GM19035 (cell line): ENCODE results near the gene CDK5RAP1.
A peak's percentile ranks its signal among the peaks of the same experiment; 100 is the strongest.
"Not testable (repeated sequence)": the region's sequence is repeated elsewhere in the genome, so short reads cannot be mapped to it uniquely, and the experiment has no call there.

Source experiments
- ATAC-seq: cut with Tn5 transposase; IDR thresholded peaks from one replicate; pipeline ENCODE4 v1.9.1; 2021; ENCODE audit not compliant: unreplicated experiment

Gene CDK5RAP1, protein sequence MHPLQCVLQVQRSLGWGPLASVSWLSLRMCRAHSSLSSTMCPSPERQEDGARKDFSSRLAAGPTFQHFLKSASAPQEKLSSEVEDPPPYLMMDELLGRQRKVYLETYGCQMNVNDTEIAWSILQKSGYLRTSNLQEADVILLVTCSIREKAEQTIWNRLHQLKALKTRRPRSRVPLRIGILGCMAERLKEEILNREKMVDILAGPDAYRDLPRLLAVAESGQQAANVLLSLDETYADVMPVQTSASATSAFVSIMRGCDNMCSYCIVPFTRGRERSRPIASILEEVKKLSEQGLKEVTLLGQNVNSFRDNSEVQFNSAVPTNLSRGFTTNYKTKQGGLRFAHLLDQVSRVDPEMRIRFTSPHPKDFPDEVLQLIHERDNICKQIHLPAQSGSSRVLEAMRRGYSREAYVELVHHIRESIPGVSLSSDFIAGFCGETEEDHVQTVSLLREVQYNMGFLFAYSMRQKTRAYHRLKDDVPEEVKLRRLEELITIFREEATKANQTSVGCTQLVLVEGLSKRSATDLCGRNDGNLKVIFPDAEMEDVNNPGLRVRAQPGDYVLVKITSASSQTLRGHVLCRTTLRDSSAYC

DNA sequence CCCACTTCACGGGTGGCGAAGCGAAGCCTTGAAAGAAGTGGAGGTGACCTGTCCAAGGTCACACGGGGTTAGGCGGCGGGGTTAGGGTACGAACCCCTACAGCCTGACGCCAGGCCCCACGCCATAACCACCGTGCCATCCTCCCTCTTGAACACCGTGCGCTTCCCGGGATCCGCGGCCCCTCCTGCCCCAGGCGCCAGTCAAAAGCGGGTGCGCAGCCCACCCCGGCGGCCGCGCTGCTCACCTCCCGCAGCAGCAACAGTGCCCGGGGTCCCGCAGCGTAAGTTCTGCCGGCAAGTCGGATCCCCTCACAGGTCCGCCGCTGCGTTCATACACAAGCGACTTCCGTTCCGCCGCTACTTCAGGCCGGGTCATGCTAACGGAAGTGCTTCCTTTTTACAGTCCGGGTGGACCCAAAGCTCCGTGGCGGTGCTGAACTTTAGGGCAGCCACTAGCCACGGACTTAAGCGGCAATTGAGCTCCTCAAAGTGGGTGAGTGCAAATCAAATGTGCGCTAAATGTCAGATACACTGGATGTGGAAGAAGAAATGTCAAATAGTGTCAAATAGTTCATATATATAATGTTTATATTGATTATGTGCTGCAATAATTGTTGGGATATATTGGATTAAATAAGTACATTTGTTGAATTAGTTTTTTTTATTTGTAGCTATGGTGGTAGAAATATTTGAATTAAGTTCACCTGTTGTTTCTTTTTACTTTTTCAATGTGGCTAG is at the start of gene CDK5RAP1:
Gene CDK5RAP1, minus strand, starts transcription at position 336 of the 737 bp plus-strand sequence. CDS start 4,455 bp downstream, outside the sequence.
- peak; percentile 88 for ATAC-seq

DNA sequence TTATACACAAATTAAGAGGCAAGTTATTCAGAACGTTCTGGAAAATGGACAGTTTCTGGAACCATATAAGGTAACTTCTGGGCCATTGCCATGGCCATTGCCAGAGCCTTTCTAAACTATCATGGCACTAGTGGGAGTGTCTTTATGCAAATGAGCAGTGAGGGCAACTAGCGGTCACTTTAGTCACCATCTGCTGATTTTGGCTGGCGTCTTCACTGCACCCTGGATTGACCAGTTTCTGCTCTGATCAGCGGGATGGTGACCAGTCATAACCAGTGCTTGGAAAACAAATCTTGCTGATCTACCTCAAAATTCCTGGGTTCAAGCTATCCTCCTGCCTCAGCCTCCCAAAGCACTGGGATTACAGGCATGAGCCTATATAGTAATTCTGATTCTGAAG is 49.5 kb upstream of the CDK5RAP1 start:
- ATAC-seq, result no peak

DNA sequence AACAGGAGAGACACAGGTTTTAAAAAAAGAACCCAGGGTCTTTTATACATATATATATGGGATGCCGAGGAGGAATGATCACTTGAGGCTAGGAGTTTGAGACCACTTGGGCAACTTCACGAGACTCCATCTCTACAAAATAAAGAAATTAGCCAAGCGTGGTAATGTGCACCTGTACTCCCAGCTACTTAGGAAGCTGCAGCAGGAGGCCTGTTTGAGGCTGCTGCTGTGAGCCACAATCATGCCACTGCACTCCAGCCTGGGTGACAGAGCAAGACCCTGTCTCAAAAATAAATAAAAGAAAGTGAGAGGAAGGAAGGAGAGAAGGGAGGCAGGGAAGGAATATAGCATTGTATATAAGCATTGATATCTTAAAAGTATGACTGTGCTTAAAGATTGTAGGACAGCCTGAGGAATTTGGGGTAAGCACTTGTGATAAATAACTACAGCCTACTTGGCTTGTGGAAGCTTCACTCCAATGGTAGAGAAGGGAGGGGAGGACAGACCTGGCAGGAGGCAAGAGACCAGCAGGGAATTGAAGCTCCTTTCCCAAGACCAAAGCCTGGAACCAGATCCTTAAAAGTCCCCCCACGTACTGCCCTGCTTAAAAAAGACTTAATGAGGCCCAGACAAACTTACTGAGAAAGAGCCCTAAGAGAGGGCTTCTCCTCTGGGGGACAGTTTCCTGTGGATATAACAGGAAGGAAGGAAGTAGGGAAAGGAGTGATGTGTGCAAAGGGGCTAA is 44.7 kb upstream of the CDK5RAP1 start:
- ATAC-seq, result no peak

DNA sequence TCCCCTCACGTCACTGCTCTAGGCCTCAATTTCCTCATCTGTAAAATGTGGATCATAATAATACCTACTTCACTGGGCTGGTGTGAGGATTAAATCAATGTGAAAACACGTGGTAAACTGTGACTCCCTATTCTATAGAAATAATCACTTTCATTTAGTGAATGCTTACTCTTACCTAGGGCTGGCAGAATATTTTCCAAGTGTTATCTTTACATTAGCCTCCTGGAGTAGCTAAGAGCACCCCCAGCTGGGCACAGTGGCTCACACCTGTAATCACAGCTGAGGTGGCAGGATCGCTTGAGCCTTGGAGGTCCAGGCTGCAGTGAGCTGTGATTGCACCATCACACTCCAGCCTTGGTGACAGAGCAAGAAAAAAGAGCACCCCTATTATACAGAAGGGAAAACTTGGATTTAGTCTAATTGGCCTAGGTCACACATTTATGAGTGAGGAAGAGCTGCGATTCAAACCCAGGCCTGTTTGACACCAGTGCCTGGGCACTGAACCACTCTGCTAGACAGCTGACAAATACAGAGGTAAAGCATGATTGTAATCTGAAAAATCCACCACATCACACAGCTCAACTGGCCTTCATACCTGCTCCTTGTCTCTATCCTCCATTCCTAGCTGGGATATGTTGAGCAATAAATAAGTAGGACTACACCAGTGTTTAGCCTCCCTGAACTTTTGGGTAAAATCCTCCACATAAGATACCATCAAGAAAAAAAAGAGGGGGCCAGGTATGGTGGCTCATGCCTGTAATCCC is 43.7 kb upstream of the CDK5RAP1 start:
- ATAC-seq, result no peak

DNA sequence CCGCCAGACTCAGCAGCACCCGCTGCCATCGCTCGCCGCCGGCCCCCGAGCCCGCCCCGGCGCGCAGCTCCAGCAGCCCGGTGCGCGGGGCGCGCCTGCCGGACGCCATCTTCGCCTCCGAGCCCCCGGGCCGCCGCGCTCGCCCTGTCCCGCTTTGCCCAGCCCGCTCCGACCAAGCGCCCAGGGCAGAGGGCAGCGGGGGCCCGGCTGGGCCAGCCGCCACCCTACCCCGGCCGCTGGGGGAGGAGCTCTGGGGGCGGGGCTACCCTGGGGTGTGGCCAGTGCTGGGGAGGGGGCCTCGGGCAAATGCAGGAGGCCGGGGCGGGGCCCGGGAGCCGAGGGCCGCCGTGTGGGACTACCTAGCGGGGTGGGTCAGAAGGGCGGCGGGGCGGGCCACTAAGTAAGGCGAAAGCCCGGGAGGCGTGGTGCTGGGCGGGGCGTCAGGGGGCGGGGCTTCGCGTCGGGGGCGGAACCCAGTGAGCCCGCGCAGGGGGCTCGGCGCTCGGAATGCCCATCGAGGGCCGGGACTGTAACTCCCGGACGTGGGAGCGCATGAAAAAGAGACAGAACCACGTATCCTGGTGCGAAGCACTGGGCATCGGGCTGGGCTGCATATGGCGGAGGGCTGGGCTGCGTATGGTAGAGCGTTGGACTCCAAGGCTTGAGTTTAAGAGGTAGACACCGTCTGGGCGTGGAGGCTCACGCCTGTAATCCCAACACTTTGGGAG is 42.4 kb upstream of the CDK5RAP1 start, which contains the start of gene SNTA1:
Gene SNTA1, minus strand, starts transcription at position 252 of the 728 bp plus-strand sequence. Its CDS starts 143 bp downstream, at position 109.
- peak; percentile 73 for ATAC-seq

DNA sequence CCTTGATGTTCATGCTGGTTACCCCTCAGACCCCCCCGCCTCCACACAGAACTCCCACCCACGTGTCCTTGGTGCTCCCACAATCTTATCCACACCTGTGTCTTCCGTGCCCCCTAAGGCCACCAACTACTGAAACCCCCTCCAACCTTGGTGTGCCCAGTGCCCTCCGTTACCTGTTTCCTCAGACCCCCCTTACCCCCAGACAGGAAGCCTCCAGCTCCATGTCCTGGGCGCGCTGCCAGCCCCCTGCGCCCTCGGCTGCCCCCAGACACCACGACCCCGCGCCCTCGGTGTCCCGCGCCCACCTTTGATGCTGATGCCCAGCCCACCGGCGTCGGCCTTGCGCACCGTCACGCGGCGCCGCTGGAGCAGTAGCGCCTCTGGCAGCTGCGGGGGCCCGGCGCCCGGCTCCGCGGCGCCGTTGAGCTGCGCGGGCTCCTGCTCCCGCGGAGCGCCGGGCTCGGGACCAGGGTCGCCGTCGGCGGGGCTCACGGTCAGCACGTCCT is 41.7 kb upstream of the CDK5RAP1 start:
- ATAC-seq, result peak; percentile 15

DNA sequence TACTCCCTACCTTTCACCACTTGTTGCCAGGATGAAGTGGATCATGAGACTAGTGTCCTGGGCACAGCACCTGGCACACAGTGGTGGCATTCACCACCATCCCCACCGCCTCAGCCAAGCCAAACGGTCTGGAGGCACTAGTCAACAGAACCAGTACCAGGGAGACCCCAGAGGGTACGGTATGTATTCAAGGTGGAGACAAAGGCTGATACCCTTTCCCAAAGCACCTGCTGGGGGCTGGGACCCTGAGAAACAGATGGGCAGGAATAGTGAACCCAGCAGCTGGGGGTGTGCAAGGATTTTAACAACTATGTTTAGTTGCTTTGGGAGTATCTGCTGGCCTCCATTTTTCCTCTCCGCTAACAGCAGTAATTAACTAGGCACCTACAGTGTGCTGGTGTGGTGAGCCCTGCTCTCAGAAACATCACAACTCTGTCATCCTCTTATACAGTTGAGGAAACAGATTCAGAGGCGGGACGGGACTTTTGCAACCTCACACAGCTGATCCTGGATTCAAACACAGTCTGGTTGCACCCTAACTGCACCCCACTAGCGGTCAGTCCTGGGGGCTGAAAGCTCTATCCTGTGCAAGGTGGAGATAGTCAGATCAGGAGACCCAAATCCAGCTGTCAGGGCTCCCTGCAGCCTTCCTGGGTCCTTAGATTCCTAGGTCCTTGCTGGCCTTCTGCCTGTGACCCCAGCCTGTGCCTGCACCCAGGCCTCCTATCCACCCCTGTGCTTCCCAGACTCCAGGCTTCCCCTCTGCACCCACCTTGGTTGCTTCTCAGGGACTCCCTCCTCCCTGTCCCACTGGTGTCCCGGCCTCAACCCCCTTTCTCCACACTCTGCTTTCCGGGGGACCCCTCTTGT is 41.1 kb upstream of the CDK5RAP1 start:
- ATAC-seq, result no peak

DNA sequence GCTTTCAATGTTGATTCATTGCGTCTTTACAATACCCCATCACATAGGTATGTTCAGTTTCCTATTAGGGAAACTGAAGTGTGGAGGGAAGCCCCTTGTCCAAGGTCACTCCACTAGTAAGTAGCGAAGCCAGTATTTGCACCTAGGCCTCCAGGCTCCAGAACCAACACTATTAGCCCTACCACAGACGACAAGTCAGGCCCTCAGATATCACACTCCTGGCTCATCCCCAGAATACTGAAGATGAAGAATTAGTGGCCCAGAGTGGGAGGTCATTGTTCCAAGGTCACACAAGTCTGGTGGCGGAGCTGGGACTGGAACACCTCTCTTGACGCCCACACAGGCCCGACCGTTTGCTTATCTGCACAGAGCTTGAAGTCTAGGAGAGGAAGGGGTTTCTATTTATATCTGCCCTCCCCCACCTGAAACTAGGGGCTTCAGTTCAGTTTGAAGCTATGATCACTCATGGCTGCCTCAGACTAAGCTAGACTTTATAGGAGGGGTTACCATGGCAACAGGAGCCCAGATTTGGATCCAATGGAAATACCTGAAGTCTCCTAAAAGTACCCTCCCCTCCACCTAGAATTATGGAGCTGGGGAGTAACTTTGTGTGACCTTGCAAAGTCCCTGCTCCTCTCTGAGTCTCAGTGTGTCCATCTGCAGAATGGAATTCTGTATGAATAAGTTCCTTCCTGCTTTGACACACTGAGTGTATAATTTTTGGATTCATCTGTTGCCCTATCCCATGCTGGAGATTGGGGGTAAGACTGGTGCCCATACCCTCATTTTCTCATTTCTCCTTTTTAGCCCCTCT is 40.0 kb upstream of the CDK5RAP1 start:
- no peak for ATAC-seq

DNA sequence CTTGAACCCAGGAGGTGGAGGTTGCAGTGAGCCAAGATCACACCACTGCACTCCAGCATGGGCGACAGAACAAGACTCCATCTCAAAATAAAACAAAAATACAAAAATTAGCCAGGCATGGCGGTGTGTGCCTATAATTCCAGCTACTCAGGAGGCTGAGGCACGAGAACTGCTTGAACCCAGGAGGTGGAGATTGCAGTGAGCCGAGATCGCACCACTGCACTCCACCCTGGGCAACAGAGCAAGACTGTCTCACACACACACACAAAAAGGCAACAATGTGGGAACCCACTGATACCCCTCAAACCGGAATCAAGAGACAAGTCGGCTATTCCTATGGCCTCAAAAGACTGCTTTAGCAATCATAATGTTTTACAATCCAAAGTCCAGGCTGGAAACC is 39.2 kb upstream of the CDK5RAP1 start:
- ATAC-seq, result not testable (repeated sequence)

DNA sequence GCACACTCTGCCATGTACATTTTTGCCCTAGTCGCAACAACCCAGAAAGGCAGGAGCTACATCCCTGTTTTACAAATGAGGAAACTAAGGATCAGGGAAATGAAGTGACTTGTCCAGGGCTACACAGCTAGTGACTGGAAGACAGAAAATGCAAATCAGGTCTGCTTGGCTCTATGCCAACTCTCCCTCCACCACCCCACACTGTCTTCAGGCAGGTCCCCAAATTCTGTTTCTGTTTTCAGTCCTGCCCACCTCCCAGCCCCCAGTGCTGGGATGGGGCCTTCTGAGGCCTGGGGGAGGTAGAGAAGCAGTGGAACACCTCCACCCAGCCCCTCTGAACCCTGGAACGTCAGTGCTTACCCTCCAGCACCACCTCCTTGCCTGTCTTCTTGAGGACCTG is 37.2 kb upstream of the CDK5RAP1 start:
- no peak for ATAC-seq

DNA sequence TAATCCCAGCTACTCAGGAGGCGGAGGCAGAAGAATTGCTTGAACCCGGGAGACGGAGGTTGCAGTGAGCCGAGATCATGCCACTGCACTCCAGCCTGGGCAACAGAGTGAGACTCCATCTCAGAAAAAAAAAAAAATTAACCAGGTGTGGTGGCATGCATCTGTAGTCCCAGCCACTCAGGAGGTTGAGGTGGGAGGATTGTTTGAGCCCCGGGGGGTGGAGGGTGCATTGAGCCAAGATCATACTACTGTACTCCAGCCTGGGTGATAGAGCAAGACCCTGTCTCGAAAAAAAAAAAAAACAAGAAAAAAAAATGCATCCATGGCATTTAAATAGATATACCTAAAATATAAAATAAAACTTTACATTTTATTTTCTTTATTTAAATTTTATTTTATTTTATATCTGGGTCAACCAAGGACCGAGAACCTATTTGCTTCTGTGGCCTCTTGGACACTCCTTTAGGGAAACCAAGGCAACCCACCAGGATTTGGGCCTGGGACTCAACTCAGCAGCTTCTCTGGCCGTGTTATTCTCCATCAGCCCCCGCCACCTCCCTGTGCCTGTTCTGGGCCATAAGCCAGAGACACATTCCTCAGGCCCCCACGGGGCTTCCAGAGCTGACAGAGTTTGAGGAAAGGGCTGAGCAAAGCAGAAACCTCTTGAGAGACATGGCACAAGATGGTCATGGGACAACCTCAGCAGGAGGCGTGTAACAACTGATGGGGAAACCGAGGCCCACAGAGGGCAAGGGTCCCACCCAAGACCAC is 36.0 kb upstream of the CDK5RAP1 start:
- no peak for ATAC-seq

DNA sequence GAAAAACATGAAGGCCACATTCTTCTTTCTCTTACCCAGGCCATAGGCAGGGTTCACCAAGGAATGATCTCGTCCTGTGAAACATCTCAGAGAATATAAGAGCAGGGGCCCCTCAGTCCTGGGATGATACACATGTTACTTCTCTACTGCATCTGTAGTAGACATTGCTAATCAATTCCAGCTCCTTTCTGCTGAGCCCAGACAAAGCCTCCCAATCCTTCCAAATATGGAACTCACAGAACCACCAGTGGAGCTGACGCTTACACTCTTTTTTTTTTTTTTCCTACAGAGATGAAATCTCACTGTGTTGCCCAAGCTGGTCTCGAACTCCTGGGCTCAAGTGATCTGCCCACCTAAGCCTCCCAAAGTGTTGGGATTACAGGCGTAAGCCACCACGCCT is 33.1 kb upstream of the CDK5RAP1 start:
- ATAC-seq, result no peak

DNA sequence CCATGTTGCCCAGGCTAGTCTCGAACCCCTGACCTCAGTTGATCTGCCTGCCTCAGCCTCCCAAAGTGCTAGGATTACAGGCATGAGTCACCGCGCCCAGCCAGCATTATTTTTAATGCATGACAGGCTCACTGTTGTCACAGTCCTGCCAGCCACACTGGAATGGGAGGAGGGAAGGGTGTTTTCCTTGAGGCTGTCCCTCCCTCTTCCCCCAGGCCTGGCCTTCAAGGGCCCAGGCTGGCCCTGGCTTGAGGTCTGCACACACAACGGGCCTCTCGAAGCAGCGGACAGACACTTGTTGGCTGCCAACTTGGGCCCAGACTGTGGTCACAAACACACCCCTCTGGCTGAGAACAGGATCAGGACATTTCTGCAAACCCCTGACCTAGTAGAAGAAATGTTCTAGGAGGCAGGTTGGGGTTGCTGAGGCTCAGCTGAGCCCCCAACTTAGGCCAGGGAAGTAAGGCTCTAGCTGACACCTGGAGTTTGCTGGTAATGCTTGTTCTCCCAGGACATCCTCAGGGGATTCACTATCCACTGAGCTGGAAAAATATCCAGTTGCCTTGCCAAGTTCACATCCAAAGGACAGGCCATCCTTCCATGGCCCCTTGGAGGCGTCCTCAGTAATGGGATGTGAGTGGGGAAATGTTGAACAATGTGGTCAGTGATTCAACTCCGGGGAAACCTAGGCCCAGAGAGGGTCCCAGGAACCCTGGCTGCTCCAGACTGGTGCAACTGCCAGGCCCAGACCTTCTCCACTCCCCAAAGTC is 32.3 kb upstream of the CDK5RAP1 start:
- no peak for ATAC-seq

DNA sequence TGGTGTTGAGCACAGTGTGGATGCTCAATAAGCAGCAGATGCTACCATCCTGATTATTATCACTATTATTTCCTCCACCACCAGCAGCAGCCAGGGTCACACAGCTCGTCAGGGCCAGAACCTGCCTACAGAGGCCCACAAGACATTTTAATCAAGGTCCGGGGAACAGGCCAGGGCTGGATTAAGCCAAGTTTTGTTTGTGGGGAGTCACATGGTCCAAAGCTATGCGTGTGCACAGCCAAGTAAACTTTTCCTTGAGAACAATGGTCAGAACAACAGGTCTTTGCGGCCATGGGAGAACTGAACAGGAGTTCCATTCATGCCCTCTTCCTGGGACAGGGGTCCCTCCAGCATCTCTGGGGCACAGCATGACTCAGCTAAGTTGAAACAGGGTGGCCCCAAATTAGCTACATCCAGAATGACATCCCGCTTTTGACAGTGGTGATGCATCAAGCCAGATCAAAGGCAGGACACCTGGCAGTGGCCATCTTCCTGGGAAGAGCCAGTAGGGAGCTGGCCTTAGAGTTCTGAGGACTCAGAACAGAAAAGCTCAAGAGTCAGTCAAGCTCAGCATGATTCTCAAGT is 30.6 kb upstream of the CDK5RAP1 start:
- ATAC-seq, result no peak

DNA sequence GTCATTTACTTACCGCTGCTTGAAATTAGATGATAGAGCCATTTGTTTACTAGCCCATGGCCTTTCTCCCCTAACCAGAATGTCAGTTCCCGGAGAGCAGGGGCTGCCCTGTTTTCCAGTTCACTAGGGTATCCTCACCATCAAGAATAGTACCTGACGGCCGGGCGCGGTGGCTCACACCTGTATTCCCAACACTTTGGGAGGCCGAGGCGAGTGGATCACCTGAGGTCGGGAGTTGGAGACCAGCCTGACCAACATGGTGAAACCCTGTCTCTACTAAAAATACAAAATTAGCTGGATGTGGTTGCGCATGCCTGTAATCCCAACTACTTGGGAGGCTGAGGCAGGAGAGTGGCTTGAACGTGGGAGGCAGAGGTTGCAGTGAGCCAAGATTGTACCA is 22.6 kb upstream of the CDK5RAP1 start:
- not testable (repeated sequence) for ATAC-seq
